DND-41 (cell line): Measurements from ENCODE around the gene PFKFB1.

ENCODE experiments used
- CTCF ChIP-seq: IDR thresholded peaks from 2 replicates; pipeline ENCODE4 v1.5.1; 2012; ENCODE audit warnings: borderline replicate concordance, low read length, moderate library complexity, mild to moderate bottlenecking; ENCODE audit not compliant: poor library complexity, severe bottlenecking; ENCODE audit errors: extremely low read depth
- EZH2 ChIP-seq: IDR thresholded peaks from 3 replicates; pipeline ENCODE4 v1.6.1; 2012; ENCODE audit warnings: borderline replicate concordance, low read depth, mild to moderate bottlenecking, moderate library complexity, low read length, inconsistent platforms; ENCODE audit not compliant: severe bottlenecking

- no peak for TF ChIP-seq CTCF
- no peak for TF ChIP-seq EZH2
Measured at GRCh38 chrX:54945224-54945623, 48.8 kb downstream of the PFKFB1 start.
